ENCODE results near the gene CIAO2A. TPM values are rescaled to one million over a fixed set of nuclear protein-coding genes. Genes with fewer than 3 reads are reported as not detected.

CIAO2A gene
- total and polyA plus RNA-seq, 8 donors = 51.4 to 73.0 (median 59.2) TPM

DNA sequence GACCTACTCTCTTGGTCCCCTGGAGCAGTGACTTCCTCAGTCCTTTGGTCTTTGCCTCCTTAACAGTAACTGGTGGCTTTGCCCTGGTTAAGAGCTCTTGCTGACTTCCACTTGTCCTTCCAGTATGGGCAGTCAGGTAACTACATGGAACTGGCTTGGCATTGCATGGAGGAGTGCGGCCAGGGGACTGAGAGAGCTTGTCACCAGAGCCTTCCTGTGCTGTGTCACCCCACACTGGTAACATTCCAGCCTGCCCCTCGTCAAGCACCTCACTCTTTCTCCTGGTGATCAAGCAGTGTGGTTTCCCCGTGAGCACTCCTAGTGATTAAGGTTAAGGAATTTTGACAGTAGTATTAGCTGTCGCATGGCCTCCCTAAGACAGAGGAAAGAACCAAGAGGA is 38.6 kb upstream of the CIAO2A start:
- DNase-seq (no peak), ATAC-seq (peak; percentile 43)
- H3K27me3 ChIP-seq = no peaks in the 10 kb centered on the region
- TF ChIP-seq, protein P1, sequence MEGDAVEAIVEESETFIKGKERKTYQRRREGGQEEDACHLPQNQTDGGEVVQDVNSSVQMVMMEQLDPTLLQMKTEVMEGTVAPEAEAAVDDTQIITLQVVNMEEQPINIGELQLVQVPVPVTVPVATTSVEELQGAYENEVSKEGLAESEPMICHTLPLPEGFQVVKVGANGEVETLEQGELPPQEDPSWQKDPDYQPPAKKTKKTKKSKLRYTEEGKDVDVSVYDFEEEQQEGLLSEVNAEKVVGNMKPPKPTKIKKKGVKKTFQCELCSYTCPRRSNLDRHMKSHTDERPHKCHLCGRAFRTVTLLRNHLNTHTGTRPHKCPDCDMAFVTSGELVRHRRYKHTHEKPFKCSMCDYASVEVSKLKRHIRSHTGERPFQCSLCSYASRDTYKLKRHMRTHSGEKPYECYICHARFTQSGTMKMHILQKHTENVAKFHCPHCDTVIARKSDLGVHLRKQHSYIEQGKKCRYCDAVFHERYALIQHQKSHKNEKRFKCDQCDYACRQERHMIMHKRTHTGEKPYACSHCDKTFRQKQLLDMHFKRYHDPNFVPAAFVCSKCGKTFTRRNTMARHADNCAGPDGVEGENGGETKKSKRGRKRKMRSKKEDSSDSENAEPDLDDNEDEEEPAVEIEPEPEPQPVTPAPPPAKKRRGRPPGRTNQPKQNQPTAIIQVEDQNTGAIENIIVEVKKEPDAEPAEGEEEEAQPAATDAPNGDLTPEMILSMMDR (IDR thresholded peaks at IDR 0.05) = no peak
- H3K4me1 ChIP-seq = peaks cover 0 to 7% of the 10 kb centered on the region in 2 donors
- intact Hi-C loops (cut with DNase I) = no loop called here
- H3K4me3 ChIP-seq = no peak overlapping the region
- no peaks in the 10 kb centered on the region for H3K9me3 ChIP-seq
- peaks cover 0 to 100% of the 10 kb centered on the region in 2 donors for H3K36me3 ChIP-seq
- no peak overlapping the region for H3K27ac ChIP-seq

DNA sequence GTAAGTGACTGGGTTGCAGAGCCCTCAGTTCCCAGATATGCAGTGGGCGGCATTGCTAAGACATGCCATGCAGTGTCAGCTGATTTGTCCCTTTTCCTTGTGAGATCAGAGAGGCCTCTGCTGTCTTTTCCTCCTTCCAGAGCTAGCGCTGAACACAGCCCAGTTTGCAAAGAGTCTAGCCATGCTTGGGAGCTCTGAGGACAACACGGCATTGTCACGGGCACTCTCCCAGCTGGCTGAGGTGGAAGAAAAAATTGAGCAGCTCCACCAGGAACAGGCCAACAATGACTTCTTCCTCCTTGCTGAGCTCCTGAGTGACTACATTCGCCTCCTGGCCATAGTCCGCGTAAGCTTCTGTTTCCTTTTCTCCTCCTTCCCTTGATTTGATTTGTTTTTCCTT is 37.9 kb upstream of the CIAO2A start:
- Histone ChIP-seq H3K36me3 (peaks cover 0 to 100% of the 10 kb centered on the region in 2 donors), H3K27me3 (no peaks in the 10 kb centered on the region), H3K27ac (no peak overlapping the region), H3K9me3 (no peaks in the 10 kb centered on the region), H3K4me3 (no peak overlapping the region), H3K4me1 (peaks cover 0 to 7% of the 10 kb centered on the region in 2 donors)
- ATAC-seq = no peak
- intact Hi-C loops (cut with DNase I) = no loop called here
- DNase-seq = no peak
- TF ChIP-seq, protein P1 (IDR thresholded peaks at IDR 0.05) = no peak

DNA sequence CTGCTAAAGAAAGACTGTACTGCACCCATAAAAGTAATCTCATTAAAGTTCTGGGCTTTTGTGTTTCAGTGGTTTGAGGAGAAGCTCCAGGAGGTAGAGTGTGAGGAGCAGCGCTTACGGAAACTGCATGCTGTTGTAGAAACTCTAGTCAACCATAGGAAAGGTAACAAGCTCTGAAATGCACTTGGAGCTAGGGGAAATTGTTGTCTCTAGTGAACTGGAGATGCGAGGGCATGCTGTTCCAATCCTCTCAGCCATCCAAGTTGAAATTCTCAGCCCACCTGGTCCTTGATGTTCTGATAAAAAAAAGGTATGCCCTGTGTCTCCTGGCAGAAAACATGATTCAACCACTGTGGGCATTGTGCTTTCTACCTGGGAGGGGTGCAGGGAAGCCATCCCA is 36.5 kb upstream of the CIAO2A start:
- no peaks in the 10 kb centered on the region for H3K27me3 ChIP-seq
- no peak overlapping the region for H3K4me3 ChIP-seq
- ATAC-seq (no peak), DNase-seq (no peak)
- no peaks in the 10 kb centered on the region for H3K9me3 ChIP-seq
- no peak overlapping the region for H3K27ac ChIP-seq
- H3K36me3 ChIP-seq = peaks cover 0 to 100% of the 10 kb centered on the region in 2 donors
- peaks cover 0 to 7% of the 10 kb centered on the region in 2 donors for H3K4me1 ChIP-seq
- intact Hi-C loops (cut with DNase I) = no loop called here
- TF ChIP-seq, protein P1 (IDR thresholded peaks at IDR 0.05) = no peak

DNA sequence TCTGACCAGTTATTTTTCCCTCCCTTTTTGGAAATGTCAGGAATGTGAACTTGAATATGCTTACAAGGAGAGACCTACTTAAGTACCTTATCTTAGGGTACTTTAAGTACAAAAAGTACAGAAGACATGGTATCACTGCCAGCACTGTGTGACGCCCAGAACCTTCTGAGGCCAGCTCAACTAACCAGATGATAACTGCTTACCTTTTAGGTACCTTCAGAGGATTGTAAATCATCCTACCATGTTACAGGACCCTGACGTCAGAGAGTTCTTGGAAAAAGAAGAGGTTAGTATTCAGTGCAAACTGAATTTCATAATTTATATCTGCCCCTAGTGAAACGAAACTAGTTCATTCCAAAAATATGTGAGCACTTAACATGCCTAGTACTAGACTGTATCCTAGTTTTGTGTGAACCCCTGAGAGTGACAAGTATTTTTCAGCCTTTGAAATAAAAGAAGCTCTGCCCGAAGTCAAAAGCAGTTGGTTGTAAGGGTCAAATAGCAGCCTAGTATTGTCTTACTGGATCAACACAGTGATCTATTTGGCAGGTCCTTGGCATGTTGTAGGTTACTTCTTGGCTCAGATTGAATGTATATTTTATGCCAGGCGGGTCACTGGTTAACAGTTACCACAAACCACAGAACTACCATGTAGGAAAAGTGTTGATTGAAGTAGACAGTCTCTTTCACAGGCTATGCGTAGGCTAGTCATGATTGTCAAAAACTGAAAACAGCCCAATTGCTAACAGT is 34.1 kb upstream of the CIAO2A start:
- ATAC-seq (peak; percentile 86), DNase-seq (no peak)
- Histone ChIP-seq H3K27ac (peak overlapping the region in 1 of 2 donors; percentile 35), H3K4me3 (no peak overlapping the region), H3K9me3 (no peaks in the 10 kb centered on the region), H3K27me3 (no peaks in the 10 kb centered on the region), H3K4me1 (no peaks in the 10 kb centered on the region), H3K36me3 (peaks cover 0 to 100% of the 10 kb centered on the region in 2 donors)
- intact Hi-C loops (cut with DNase I) = no loop called here
- TF ChIP-seq, protein P1 (IDR thresholded peaks at IDR 0.05) = no peak

DNA sequence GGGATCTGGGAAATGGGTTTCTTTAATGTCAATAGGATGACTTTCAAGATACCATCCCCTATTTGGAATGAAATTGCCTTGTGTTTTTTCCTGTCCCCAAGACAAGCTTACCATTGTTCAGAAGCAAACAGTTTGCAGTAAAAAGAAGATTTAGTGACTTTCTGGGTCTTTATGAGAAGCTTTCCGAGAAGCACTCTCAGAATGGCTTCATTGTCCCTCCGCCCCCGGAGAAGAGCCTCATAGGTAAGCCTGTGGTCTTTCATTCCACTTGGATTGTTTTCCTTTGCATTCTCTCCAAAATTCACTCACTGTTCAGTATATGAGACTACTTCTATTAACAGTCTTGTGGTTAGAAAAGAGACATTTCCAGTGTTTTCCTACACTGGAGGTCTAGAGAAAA is 32.3 kb upstream of the CIAO2A start:
- H3K27ac ChIP-seq = no peak overlapping the region
- no peak for DNase-seq
- H3K36me3 ChIP-seq = peaks cover 0 to 100% of the 10 kb centered on the region in 2 donors
- intact Hi-C loops (cut with DNase I) = no loop called here
- TF ChIP-seq, protein P1 (IDR thresholded peaks at IDR 0.05) = no peak
- H3K4me3 ChIP-seq = no peak overlapping the region
- H3K27me3 ChIP-seq = no peaks in the 10 kb centered on the region
- H3K9me3 ChIP-seq = no peaks in the 10 kb centered on the region
- no peaks in the 10 kb centered on the region for H3K4me1 ChIP-seq
- no peak for ATAC-seq
